H9 (cell line): ENCODE measurements around the gene GBGT1. TPM values are rescaled to one million over a fixed set of nuclear protein-coding genes. Genes with fewer than 3 reads are reported as not detected.

ENCODE experiments used
- DNase-seq: peaks from one replicate; pipeline ENCODE4 v3.0.0-alpha.2; 2017
- H2AFZ ChIP-seq: one replicate; pipeline ENCODE4 v1.6.1; 2013; ENCODE audit warnings: mild to moderate bottlenecking, low read length, control low read depth, moderate library complexity
- H2AK5ac ChIP-seq: 2 replicates; pipeline ENCODE4 v1.6.1; 2013; ENCODE audit warnings: low read length, control low read depth, mixed read lengths; ENCODE audit not compliant: insufficient read length
- H2BK120ac ChIP-seq: one replicate; pipeline ENCODE4 v1.6.1; 2013; ENCODE audit warnings: low read depth, mild to moderate bottlenecking, low read length, control low read depth, inconsistent platforms; ENCODE audit not compliant: poor library complexity, severe bottlenecking
- H2BK12ac ChIP-seq: 2 replicates; pipeline ENCODE4 v1.6.1; 2013; ENCODE audit warnings: low read length, control low read depth, mixed read lengths, low read depth; ENCODE audit not compliant: insufficient read length
- H2BK15ac ChIP-seq: 2 replicates; pipeline ENCODE4 v1.6.1; 2013; ENCODE audit warnings: low read depth, low read length, control low read depth
- H2BK20ac ChIP-seq: one replicate; pipeline ENCODE4 v1.6.1; 2013; ENCODE audit warnings: low read depth, mild to moderate bottlenecking, low read length, control low read depth, inconsistent platforms; ENCODE audit not compliant: poor library complexity, severe bottlenecking
- H2BK5ac ChIP-seq: 2 replicates; pipeline ENCODE4 v1.6.1; 2013; ENCODE audit warnings: low read length, control low read depth, mixed read lengths; ENCODE audit not compliant: insufficient read length
- H3K14ac ChIP-seq: 2 replicates; pipeline ENCODE4 v1.6.1; 2013; ENCODE audit warnings: low read length, control low read depth; ENCODE audit not compliant: insufficient read depth
- H3K18ac ChIP-seq: 2 replicates; pipeline ENCODE4 v1.6.1; 2013; ENCODE audit warnings: low read depth, mild to moderate bottlenecking, mixed read lengths, low read length, control low read depth; ENCODE audit not compliant: insufficient read length
- H3K23ac ChIP-seq: 2 replicates; pipeline ENCODE4 v1.6.1; 2013; ENCODE audit warnings: low read length, control low read depth, mixed read lengths, low read depth; ENCODE audit not compliant: insufficient read length
- H3K23me2 ChIP-seq: 2 replicates; pipeline ENCODE4 v1.6.1; 2013; ENCODE audit warnings: low read depth, mild to moderate bottlenecking, mixed read lengths, low read length, control low read depth; ENCODE audit not compliant: insufficient read length, poor library complexity, severe bottlenecking
- H3K27ac ChIP-seq: 2 replicates; pipeline ENCODE4 v1.5.1; 2013; ENCODE audit warnings: low read length, control low read depth, mixed read lengths, low read depth; ENCODE audit not compliant: insufficient read length
- H3K27me3 ChIP-seq: 2 replicates; pipeline ENCODE4 v1.6.1; 2013; ENCODE audit warnings: low read length, control low read depth, inconsistent platforms; ENCODE audit not compliant: insufficient read depth
- H3K4ac ChIP-seq: 2 replicates; pipeline ENCODE4 v1.6.1; 2013; ENCODE audit warnings: low read depth, mild to moderate bottlenecking, control low read depth, inconsistent platforms, low read length, moderate library complexity
- H3K4me1 ChIP-seq: 2 replicates; pipeline ENCODE4 v1.6.1; 2013; ENCODE audit warnings: low read length, control low read depth, inconsistent platforms; ENCODE audit not compliant: insufficient read depth
- H3K4me2 ChIP-seq: 2 replicates; pipeline ENCODE4 v1.6.1; 2013; ENCODE audit warnings: low read length, control low read depth, mixed read lengths; ENCODE audit not compliant: insufficient read length, insufficient read depth
- H3K56ac ChIP-seq: 2 replicates; pipeline ENCODE4 v1.6.1; 2013; ENCODE audit warnings: low read depth, mild to moderate bottlenecking, mixed read lengths, low read length, control low read depth; ENCODE audit not compliant: insufficient read length
- H3K79me1 ChIP-seq: 2 replicates; pipeline ENCODE4 v1.6.1; 2013; ENCODE audit warnings: low read depth, mild to moderate bottlenecking, moderate library complexity, low read length, control low read depth, inconsistent platforms; ENCODE audit not compliant: insufficient read depth, poor library complexity, severe bottlenecking
- H3K79me2 ChIP-seq: 2 replicates; pipeline ENCODE4 v1.6.1; 2013; ENCODE audit warnings: low read length, control low read depth, inconsistent platforms; ENCODE audit not compliant: insufficient read depth
- H3K9ac ChIP-seq: 2 replicates; pipeline ENCODE4 v1.6.1; 2013; ENCODE audit warnings: low read length, control low read depth, mixed read lengths; ENCODE audit not compliant: insufficient read length; ENCODE audit errors: extremely low read depth
- H3K9me3 ChIP-seq: one replicate; pipeline ENCODE4 v1.6.1; 2013; ENCODE audit warnings: low read depth, low read length, inconsistent platforms; ENCODE audit not compliant: control insufficient read depth
- H3T11ph ChIP-seq: one replicate; pipeline ENCODE4 v1.6.1; 2013; ENCODE audit warnings: mild to moderate bottlenecking, low read length, control low read depth, inconsistent platforms
- H4K20me1 ChIP-seq: one replicate; pipeline ENCODE4 v1.6.1; 2013; ENCODE audit not compliant: control insufficient read depth, insufficient read length, insufficient read depth
- H4K5ac ChIP-seq: 2 replicates; pipeline ENCODE4 v1.6.1; 2013; ENCODE audit warnings: low read depth, mild to moderate bottlenecking, mixed read lengths, low read length, control low read depth; ENCODE audit not compliant: insufficient read length
- H4K8ac ChIP-seq: replicated peaks from 2 replicates; pipeline ENCODE4 v1.6.1; 2013; ENCODE audit warnings: low read length, control low read depth, mixed read lengths, low read depth; ENCODE audit not compliant: insufficient read length
- H4K91ac ChIP-seq: 2 replicates; pipeline ENCODE4 v1.6.1; 2013; ENCODE audit warnings: low read depth, mild to moderate bottlenecking, moderate library complexity, mixed read lengths, low read length, control low read depth; ENCODE audit not compliant: insufficient read length
- H3K27ac Mint-ChIP-seq, 3 experiments: 2 replicates in 2 of 3; 3 replicates in 1 of 3; pipeline ENCODE4 v1.8.0; 2020 to 2021; ENCODE audit warnings: mixed read lengths in 3 of 3, mild to moderate bottlenecking in 1 of 3, moderate library complexity in 1 of 3
- H3K27me3 Mint-ChIP-seq: 2 replicates; pipeline ENCODE4 v1.8.0; 2021; ENCODE audit warnings: low read depth, mild to moderate bottlenecking, moderate library complexity, mixed read lengths
- H3K36me3 Mint-ChIP-seq, 3 experiments: 2 replicates in 2 of 3; 3 replicates in 1 of 3; pipeline ENCODE4 v1.8.0; 2020 to 2021; ENCODE audit warnings: low read depth in 3 of 3, mixed read lengths in 3 of 3; ENCODE audit not compliant: insufficient read depth in 1 of 3
- H3K4me1 Mint-ChIP-seq, 2 experiments: 2 replicates each; pipeline ENCODE4 v1.8.0; 2020; ENCODE audit warnings: mixed read lengths in 2 of 2
- H3K4me3 Mint-ChIP-seq, 2 experiments: 2 replicates in 1 of 2; 3 replicates in 1 of 2; pipeline ENCODE4 v1.8.0; 2020 to 2021; ENCODE audit warnings: mild to moderate bottlenecking in 2 of 2, mixed read lengths in 2 of 2, moderate library complexity in 1 of 2
- H3K9me3 Mint-ChIP-seq, 2 experiments: 2 replicates in 1 of 2; 3 replicates in 1 of 2; pipeline ENCODE4 v1.8.0; 2020; ENCODE audit warnings: mild to moderate bottlenecking in 2 of 2, mixed read lengths in 2 of 2, moderate library complexity in 1 of 2
- CTCF ChIP-seq: fragments of 200-600 bp; sonication (generic); conservative IDR thresholded peaks from 3 replicates; pipeline ENCODE4 v1.8.0; 2021; ENCODE audit warnings: antibody characterized with exemption, mild to moderate bottlenecking
- WGBS: extraction: QIAGEN DNeasy Blood & Tissue Kit; methylation state at CpG from one replicate; pipeline ENCODE4 v1.1.7; 2013; ENCODE audit warnings: missing lambda C conversion rate, low lambda C conversion rate, mixed read lengths; ENCODE audit not compliant: insufficient read length; ENCODE audit errors: extremely low coverage; 5-methylcytosine and 5-hydroxymethylcytosine counted together
- total RNA-seq: library from RNA; stranded (reverse); gene quantifications from 2 replicates; pipeline ENCODE4 v1.2.1, GENCODE V29; 2021

Gene GBGT1
- total RNA-seq, 1 experiment from 2014 or later = 9.3 TPM

GRCh38 chr9:133169102-133169501, 5.4 kb upstream of the GBGT1 start:
- Histone ChIP-seq H3K23me2 (no peaks in the 10 kb centered on the region), H4K8ac (no peak overlapping the region), H4K5ac (no peak overlapping the region), H3K4me1 (no peaks in the 10 kb centered on the region), H3K27me3 (no peaks in the 10 kb centered on the region; the same call in 1 of the 2 replicates), H2AK5ac (no peak overlapping the region), H3K4ac (no peak overlapping the region), H3K9ac (no peak overlapping the region), H2BK15ac (no peak overlapping the region), H4K20me1 (no peaks in the 10 kb centered on the region), H3T11ph (no peak overlapping the region), H2AFZ (no peak overlapping the region), H2BK12ac (no peak overlapping the region), H2BK120ac (no peak overlapping the region), H3K4me2 (no peak overlapping the region), H2BK5ac (no peak overlapping the region), H3K79me2 (no peaks in the 10 kb centered on the region), H3K18ac (no peak overlapping the region), H3K14ac (no peak overlapping the region), H3K79me1 (no peaks in the 10 kb centered on the region), H3K27ac (no peak overlapping the region), H3K9me3 (no peaks in the 10 kb centered on the region), H2BK20ac (no peak overlapping the region), H4K91ac (no peak overlapping the region), H3K23ac (no peak overlapping the region), H3K56ac (no peak overlapping the region)
- Mint-ChIP-seq H3K4me3 (no peak overlapping the region), H3K36me3 (no peaks in the 10 kb centered on the region), H3K9me3 (no peaks in the 10 kb centered on the region), H3K27me3 (peaks cover 35% of the 10 kb centered on the region), H3K4me1 (peaks cover 6 to 11% of the 10 kb centered on the region in 2 experiments), H3K27ac (no peak overlapping the region)
- no peak for TF ChIP-seq CTCF
- no CpG with 5 or more reads among the region's 13 CpGs for WGBS
- no peak for DNase-seq
